ENCODE data around the gene TMEM19.

- no peak for TF ChIP-seq TCF4 (CRISPR knock-in tag; IDR thresholded peaks at IDR 0.05; ENCODE audit: borderline replicate concordance)
- no peak for TF ChIP-seq PATZ1 (CRISPR knock-in tag; IDR thresholded peaks at IDR 0.05; ENCODE audit: borderline replicate concordance)
These were observed 62.4 kb downstream of the TMEM19 start for GRCh38 chr12:71748081-71748850.
